Measurements from ENCODE around the gene HDAC8.

GRCh38 chrX:72421797-72422196, 150.8 kb downstream of the HDAC8 start:
- TF ChIP-seq CTCF (conservative IDR thresholded peaks at IDR 0.05 in 1 of 2, IDR thresholded peaks at IDR 0.05 in 1 of 2; ENCODE audit: extremely low read depth in 1 of 2, insufficient read depth in 1 of 2, low read depth in 1 of 2, low read length in 2 of 2) (no peak), EZH2 (IDR thresholded peaks at IDR 0.05; ENCODE audit: borderline replicate concordance, low read length) (no peak)

Measured in mammary epithelial cell (primary cell).